HepG2 (cell line): ENCODE data around the gene TMBIM6. TPM values are rescaled to one million over a fixed set of nuclear protein-coding genes. Genes with fewer than 3 reads are reported as not detected.

Experiments
- EHMT2 ChIP-seq: fragments of 200-600 bp; sonication (generic); IDR thresholded peaks from 2 replicates; pipeline ENCODE4 v1.7.0; 2017; ENCODE audit warnings: antibody characterized with exemption, low read depth, low read length, borderline replicate concordance
- HNF1A ChIP-seq, 2 experiments: sonication (generic) in 1 of 2; formaldehyde crosslinking in 1 of 2; IDR thresholded peaks; 2 replicates each; pipeline versions ENCODE4 v1.4.0 to v1.6.1; 2016 to 2020; ENCODE audit warnings: borderline replicate concordance in 1 of 2, low read depth in 1 of 2, mild to moderate bottlenecking in 1 of 2, missing genetic modification reagents in 1 of 2
- KLF11 ChIP-seq: IDR thresholded peaks from 2 replicates; pipeline ENCODE4 v1.6.1; 2016; ENCODE audit warnings: missing compliant biosample characterization
- TCF12 ChIP-seq, 2 experiments: fragments of 450-650 bp in 1 of 2; sonication (generic) in 1 of 2; formaldehyde crosslinking in 1 of 2; IDR thresholded peaks; 2 replicates each; pipeline versions ENCODE4 v1.6.1 to v1.8.0; 2017 to 2022; ENCODE audit warnings: antibody characterized with exemption in 1 of 2, mild to moderate bottlenecking in 1 of 2, missing genetic modification reagents in 1 of 2, moderate library complexity in 1 of 2
- ZNF333 ChIP-seq: sonication (generic); formaldehyde crosslinking; IDR thresholded peaks from 2 replicates; pipeline ENCODE4 v1.4.0; 2020; ENCODE audit warnings: mild to moderate bottlenecking, missing genetic modification reagents, borderline replicate concordance
- ZNF570 ChIP-seq: sonication (generic); formaldehyde crosslinking; IDR thresholded peaks from 2 replicates; pipeline ENCODE4 v1.4.0; 2020; ENCODE audit warnings: mild to moderate bottlenecking, missing genetic modification reagents, borderline replicate concordance
- ZNF646 ChIP-seq: sonication (generic); formaldehyde crosslinking; IDR thresholded peaks from 2 replicates; pipeline ENCODE4 v1.9.0; 2021; ENCODE audit warnings: mild to moderate bottlenecking, missing genetic modification reagents
- ZNF816 ChIP-seq: sonication (generic); formaldehyde crosslinking; IDR thresholded peaks from 2 replicates; pipeline ENCODE4 v1.8.0; 2022; ENCODE audit warnings: missing genetic modification reagents, mild to moderate bottlenecking, borderline replicate concordance
- polyA plus RNA-seq, 8 experiments: library from polyadenylated mRNA; depleted of rRNA in 3 of 8; stranded (reverse) in 7 of 8; unstranded in 1 of 8; fragments of >200 nt; fragmentation: Illumina TruSeq in 4 of 8; extraction: Trizol in 4 of 8; gene quantifications; 2 replicates each; pipeline versions ENCODE4 v1.2.1 to v1.2.3, GENCODE V29; 2011 to 2016; ENCODE audit warnings: low read depth in 4 of 8, missing spikeins in 1 of 8, mixed read lengths in 1 of 8; ENCODE audit not compliant: insufficient read depth in 1 of 8
- total RNA-seq, 5 experiments: library from RNA; depleted of rRNA; stranded (reverse); fragments of >200 nt; fragmentation: Illumina TruSeq; extraction: Trizol; gene quantifications; 2 replicates each; pipeline ENCODE4 v1.2.3, GENCODE V29; 2016; ENCODE audit warnings: low read depth in 1 of 5

Gene TMBIM6
- total and polyA plus RNA-seq, 2 of the 13 experiments (the other 11 are each of a cell fraction or from before 2014, with no cell fraction given) = 412 to 468 TPM

GRCh38 chr12:49767333-49767732 lies 26.0 kb downstream of the TMBIM6 start (continued):
- TF ChIP-seq ZNF646 (CRISPR knock-in tag) (no peak), HNF1A (IDR thresholded peaks at IDR 0.05; ENCODE audit: low read depth) (no peak), HNF1A (CRISPR knock-in tag; IDR thresholded peaks at IDR 0.05; ENCODE audit: borderline replicate concordance) (no peak), EHMT2 (no peak), ZNF570 (CRISPR knock-in tag) (no peak), ZNF333 (CRISPR knock-in tag) (no peak), KLF11 (CRISPR knock-in tag) (no peak), ZNF816 (CRISPR knock-in tag) (no peak), TCF12 (IDR thresholded peaks at IDR 0.05) (no peak), TCF12 (CRISPR knock-in tag; IDR thresholded peaks at IDR 0.05) (no peak)
